CD1c-positive myeloid dendritic cell (primary cell): ENCODE data around the gene TBXAS1.

Source experiments
- DNase-seq: peaks from one replicate; pipeline ENCODE4 v3.0.0-alpha.2; 2016; ENCODE audit errors: extremely low spot score

Gene TBXAS1

DNA sequence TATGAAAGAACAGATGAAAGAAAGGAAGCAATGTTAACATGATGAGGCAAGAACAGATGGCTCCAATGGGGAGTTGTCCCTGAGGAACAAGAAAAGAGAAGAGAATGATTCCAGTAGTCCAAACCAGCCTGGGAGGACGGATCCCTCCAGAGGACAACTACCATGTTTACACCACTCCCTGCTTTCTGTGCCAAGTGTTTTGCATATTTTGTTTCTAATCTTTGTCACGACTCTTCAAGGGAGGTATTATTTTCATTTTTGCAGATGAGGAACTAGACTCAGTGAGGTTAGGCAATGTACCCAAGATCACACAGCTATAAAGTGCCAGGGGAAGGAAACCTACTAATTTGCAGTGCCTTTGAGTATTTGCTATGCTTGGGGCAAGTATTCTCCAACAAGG, 117.5 kb downstream of the TBXAS1 start:
- DNase-seq, result no peak

DNA sequence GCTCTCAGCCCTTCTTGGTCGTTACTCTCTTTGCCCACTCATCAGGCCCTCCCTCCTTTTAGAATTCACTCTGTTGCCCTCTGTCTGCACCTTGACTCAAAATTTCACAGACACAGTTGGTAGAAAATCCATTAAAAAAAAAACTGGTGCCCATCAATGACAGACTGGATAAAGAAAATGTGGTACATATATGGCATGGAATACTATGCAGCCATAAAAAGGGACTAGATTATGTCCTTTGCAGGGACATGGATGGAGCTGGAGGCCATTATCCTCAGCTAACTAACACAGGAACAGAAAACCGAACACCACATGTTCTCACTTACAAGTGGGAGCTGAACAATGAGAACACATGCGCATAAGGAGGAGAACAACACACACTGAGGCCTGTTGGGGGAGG, 118.0 kb downstream of the TBXAS1 start:
- DNase-seq, result no peak

DNA sequence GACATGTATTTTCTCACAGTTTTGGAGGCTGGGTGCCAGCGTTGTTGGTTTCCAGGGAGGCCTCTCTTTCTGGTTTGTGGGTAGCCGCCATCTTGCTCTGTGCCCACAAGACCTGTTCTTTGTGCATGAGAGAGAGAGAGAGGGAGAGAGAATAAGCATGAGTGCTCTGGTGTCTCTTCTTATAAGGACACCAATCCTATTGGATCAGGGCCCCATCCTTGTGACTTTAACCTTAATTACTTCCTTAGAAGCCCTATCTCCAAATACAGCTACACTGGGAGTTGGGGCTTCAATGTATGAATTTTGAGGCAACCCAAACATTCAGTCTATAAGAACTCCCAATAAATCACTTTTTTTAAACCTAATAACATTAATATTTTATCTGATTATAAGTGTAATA, 119.1 kb downstream of the TBXAS1 start:
- no peak for DNase-seq

DNA sequence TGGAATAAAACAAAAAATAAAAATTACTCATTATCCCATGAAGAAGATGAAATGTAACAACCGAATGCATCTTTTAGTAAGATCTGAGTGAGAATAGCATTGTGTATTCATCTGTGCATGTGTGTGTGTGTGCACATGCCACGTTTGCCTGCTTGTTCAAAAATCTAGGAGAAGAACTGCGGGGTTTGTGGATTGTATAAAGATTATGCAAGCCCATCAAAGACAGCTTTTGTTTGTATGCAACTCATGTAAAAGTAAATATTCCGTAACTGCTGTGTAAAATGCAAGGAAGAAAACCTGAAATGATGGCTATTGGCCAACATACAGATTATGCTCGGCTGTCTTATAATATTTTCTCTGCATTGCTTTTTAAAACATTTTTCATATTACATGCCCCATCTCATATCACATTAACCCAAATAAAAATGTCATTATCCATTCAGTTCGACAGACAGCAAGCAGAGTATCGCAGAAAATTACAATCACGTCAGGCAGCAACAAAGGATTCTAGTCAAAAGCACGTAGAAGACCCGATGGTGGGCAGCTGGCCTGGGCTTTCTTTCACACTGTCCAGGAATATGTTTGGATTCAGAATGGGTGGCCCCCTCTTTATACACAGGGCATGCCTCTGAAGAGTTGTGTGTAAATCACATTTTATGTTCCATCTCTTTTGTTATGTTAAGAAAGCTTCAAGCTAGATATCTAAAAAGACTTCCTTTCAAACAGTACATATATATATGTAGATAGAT, 119.7 kb downstream of the TBXAS1 start:
- DNase-seq, result no peak

DNA sequence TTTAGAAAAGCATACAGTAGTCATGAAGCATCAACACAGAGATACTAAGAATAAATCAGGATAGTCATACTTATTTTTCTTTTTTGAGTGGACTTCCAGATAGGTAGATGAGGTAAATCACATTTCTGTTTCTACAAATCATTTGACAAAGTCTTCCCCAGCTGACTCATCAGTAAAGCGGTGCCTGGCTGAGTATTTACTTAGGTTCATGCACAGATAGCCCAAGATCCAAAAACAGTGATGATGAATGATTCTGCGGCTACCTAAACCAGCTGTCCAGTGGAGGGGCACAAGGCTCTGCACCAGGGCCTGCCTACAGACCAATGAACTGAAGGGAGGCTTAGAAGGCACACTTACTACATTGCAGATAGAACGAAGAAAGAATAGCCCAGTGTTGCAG, 120.6 kb downstream of the TBXAS1 start:
- no peak for DNase-seq

DNA sequence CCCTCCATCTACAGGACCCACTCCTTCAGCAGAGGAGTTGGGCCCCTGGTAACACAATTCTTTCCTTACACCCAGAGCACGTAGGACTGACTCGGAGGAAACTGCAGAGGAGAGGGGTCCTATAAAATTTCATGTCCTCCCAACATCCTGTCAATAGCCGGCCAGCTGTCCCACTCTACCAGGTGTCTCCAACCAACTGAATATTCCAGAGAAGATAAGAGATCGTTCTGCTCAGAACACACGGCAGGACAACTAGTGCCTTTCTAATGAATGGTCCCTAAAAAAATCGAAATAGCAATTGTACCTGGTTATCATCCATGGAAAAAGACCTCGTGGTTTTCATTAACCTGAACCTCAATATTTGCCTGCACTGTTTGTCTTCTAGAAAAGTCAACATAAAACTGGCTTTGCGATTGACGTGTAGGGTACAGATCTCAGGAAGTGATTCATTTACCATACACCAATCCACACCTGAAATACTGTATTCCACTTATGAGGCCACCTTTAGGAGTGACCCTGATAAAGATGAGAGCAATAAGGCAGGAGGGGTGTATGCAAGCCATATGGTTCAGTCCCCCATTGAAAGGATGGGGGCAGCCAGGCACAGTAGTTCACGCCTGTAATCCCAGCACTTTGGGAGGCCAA, 121.9 kb downstream of the TBXAS1 start:
- DNase-seq, result no peak

DNA sequence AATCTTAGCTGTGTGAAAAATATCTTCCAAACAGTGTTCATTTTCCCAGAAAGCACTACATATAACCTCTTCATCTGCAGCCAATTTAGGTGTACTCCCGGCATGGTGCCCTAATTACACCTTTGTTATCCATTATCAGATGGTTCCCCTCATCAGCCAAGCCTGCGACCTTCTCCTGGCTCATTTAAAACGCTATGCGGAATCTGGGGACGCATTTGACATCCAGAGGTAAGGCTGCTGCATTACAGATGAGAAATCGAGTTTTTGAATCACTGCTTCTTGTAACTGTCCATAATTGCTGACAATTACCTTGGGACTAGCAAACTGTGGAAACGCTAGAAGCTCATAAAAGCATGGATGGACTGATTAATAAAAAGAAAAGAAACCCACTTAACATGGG, 124.2 kb downstream of the TBXAS1 start:
- DNase-seq, result no peak

DNA sequence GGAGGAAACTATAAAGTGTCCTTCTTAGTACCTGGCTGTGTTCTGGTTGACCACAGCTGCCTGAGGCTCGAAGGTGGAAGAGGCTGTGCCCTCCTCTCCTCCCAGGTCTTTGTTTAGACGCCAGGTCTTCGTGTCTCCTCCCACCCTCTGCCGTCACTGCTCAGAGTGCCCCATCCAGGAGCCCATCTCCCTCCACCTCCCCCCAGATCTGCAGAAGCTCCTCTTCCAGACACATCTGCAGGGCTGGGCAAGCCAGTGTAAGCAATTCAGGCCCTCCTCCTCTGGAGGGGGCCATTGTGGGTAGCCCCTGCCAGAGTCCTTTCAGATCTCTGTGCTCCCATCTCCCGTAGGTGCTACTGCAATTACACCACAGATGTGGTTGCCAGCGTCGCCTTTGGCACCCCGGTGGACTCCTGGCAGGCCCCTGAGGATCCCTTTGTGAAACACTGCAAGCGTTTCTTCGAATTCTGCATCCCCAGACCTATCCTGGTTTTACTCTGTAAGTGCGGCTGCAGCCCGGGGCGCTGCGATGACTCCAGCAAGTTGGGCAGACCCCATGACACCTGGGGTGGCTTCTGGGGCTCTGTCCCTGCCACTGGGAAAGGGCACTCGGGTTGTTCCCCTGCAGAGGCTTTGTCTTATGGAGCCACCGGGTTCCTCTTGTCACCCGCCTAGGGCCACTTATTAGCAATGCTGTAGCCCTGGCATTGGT, 126.2 kb downstream of the TBXAS1 start:
- DNase-seq, result no peak

DNA sequence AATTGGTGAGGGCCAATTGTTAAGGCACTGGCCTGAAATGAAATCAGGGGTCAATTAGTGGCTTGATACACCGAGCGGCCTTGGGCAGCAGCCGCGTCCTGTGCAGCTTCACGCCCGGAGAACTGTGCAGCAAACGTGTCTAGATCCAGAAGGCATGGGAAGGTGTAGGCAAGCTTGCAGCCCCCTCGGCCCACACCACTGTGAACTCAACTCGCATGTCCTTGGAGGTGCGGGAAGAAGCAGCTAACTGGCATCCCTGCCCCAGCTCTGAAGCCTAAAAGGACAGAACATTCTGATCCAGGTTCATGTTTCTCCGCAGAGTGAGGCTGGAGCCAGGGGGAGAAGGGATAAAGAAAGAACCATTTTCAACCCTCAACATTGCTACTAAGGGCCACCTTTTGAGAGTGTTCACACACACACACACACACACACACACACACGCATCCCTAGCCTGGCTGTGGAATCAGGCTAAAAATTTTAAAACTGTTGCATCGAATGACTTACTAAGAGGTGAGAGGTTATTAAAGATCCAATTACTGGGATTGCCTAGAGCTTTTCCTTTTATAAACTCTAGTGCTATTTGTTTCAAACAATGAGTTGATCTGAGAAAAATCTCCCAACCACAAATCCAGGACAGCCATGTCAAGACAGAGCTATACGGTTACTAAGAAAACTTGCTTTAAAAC, 129.7 kb downstream of the TBXAS1 start:
- no peak for DNase-seq

DNA sequence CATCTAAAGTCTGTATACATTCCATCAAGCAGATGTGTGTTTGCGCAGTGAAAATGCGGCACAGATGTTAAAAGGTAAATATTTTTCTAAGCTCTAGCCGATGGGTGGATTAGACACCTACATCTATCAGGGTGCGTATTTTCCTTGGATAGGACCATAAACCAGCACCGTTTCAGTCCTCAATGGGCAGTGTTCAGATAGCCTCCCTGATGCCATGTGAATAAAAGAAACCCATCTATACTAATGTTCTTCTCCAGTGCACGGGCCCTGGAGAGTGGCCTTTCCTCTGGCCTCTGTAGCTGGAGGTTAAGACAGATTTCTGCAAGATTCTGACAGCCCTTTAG, 130.2 kb downstream of the TBXAS1 start:
- no peak for DNase-seq

DNA sequence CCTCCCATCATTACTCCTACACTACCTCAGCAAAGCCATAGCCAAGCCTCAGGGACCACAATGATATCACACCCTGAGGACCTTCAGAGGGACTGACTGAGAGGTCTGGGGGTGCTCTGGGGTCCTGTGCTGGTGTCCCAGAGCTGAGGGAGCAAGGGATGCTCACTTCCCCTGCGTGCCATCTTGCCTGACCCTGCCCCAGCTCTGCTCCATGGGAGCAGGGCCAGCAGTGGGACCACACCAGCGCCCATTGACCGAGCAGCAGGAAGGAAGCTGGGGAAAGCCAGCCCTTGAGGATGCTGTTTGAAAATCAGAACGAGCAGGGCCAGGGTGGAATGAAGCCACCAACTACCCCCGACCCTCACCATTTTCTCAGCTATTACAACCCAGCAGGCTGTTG, 130.7 kb downstream of the TBXAS1 start:
- DNase-seq, result no peak

DNA sequence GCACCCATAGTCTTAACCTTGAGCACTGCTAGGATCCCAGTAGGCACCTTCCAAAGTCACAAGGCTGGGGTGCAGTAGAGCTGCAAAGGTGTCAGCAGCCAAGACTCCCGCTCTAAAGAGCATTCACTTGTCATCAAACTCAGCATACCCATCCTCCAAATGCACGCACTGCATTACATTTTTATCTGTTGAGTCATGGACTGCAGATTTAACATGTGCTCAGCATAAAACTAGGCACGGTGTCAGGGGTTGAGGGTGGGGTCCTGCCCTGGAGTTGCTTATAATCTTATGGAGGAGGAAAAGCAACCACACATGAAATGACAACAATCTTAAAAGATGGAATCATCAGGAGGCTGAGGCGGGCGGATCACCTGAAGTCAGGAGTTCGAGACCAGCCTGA, 131.1 kb downstream of the TBXAS1 start:
- DNase-seq, result no peak

DNA sequence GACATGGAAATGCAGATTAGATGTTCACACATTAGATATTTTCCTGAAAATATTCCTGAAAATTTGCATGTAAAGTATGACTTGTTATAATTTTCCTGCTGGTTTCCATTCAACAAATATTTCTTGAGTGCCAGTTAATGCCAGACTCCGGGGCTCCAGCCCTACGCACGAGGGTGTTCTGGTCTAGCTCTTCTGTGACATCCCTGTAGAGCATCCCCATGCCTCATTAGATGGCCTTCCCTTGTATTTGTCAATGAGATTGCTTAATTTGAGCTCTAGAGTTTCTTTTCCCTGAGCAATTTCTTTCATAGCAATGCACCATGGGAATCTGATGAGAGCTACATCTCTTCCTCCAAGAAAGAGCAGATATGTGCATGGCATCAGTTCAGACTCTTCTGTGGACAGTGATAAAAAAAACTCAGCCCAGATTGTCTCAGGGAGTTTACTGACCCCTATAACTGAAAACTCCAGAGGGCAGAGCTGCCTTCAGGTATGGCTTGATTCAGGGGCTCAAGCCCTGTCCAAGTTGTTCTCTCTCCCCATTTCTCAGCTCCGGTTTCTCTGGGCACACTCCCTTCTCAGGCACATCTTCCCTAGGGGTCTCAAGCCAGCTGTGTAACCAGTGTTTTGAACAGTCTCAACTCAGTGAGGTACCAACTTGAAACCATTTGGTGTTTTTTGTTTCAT, 137.0 kb downstream of the TBXAS1 start:
- no peak for DNase-seq

DNA sequence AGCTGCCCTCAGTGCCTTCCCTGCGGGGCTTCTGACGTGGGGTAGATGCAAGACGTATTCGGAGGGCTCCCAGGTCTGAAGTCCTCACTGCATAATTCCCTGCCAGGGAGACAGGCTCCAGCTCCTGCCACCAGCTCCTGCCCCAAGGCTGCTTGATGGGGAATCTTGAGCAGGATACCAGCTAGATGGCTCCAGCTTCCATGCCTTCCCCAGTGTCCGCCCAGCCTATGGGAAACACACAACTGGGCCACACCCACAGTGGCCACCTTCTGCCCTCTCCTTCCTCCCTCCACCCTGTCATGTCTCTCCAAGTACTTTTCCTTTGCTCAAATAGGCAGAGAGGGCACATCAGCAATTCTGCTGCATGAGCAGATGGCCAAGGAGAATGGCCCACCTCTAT, 137.9 kb downstream of the TBXAS1 start:
- DNase-seq, result no peak

DNA sequence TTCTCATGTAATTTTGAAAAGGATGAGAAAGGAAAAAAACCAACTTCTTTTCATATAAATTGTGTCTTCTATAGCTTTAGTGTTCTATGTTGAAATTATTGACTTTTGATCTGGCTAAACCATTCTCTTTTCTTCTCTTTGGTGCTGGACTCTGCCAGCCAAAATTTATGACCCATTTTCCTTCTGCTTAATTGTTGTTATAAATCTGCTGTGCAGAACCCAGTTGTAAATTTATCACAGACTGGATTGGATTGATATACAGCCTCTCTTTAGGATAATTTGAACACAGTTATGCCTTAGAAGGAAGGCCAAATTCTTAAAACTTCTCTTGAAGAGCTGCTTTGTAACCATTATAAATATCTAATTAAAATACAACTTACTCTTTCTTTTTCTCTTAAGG, 139.9 kb downstream of the TBXAS1 start:
- no peak for DNase-seq

DNA sequence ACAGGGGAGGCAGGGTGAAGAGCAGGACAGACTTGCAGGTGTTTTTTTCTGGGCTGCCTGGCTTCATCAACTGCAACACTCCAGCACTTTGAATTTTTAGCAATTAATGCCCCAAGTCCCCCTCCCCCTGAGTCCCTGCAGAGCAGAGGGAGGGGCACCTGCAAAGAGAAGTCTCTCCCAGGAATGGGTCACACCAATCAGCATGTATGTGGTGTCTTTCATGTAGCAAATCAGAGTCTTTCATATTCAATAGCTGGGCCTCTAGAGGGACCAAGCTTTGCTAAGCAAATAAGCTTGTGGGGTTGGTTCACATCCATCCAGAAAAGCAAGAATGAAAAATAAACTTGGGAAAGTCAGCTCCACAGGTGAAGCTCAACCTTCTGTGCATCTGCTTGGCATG, 143.0 kb downstream of the TBXAS1 start:
- no peak for DNase-seq

DNA sequence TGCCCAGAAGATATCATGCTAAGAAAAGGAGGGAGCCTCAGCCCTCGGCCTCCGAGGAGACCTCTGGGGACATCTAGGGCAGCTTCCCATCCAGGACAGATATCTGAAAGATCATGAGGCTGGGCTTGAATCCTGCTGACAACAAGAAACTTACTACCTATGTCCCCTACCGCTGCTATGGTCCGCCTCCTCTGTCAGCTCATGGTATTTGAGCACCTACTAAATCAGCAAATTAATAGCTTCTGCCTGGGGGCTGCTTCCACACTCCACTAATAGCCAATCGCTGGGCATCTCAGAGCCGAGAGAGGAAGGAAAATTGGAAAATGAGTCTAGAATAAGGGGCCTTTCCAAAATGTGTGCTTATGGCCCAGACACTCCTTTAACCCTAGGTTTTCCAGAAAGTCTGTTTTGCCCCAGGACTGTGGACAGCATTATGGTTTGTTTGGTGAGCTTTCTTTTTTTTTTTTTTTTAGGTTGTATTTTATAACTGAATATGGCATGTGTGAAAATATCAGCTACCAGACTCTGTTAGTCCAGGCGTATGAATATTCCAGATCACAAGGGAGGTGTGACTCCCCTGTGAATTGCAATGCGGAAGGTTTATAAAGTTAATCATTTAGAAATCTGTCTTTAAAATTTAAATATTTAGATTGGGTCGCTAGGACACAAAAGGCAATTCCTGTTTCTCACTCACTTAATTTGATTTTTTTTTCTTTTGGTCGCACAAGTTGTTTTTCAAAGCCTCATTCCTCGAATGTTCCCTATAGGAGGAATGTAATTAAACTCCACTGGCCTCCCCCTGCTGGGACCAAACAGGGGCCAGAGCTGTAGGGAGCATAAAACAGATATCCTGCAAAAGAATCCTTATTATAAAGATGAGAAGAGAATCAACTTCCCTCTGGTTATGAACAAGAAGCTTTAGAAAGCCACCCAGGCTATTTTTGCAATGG, 144.3 kb downstream of the TBXAS1 start:
- DNase-seq, result no peak

DNA sequence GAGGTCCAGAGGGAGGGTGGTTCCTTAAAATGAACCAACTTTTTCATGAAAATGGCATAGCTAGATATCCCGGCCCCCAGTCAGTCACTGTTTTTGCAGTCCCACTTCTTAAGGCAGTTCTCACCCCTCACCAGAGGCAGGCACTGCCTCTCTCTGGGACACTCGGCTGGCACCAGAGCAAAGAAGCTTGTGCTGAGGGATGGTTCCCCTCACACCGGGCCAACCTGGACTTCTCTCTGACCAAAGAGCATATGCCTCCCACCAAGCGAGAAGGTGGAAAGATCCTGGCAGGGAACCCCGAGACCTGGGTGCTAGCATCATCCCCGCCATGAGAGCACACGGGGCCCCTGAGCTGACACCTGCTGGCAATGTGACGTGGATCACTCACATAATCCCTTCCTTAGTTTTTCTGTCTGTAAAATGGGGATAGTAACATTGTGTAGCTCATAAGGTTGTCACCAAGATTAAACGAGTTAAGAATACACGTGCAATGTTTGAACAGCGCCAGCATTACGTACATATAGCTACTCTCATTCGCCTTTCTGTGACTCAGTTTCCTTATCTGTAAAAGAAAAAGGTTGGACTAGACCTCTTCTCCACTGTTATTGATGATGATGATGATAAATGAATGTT, 145.2 kb downstream of the TBXAS1 start:
- no peak for DNase-seq

DNA sequence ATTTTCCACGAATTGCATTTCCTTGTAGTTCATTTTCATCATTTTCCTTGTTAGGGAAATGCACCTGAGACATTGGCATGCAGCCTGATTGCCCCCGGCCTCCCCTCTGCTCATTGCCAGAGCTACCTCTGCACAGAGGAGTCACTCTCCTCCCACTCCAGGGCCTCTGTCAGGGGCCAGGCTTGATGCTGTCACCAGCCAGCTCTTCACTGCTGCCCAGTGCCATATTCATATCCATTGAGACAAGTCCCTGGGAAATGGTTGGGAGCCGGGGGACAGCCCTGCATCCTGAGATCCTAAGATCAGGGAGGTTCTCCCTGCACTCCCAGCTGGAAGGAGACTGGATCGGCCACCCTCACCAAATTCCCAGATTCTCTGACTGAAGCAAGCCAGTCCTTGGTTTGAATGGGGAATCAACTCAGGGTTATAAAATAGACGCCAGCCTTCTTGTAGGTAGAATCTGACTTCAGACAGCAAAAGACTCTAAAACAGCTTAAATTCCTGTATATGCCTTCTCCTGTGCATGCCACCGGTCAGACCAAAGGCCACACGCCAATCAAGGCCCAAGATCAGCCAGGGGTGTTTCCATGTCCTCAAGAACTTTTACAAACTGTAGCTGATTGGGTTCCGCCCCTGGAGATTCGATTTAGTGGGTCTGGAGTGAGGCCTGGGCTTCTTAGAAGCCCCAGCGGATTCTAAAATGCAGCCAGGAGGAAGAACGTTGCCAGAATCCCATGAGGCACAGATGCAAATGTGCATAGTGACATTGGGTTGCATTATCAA, 147.2 kb downstream of the TBXAS1 start:
- DNase-seq, result no peak
